H9 (cell line): ENCODE data around the gene CABCOCO1. TPM values are rescaled to one million over a fixed set of nuclear protein-coding genes. Genes with fewer than 3 reads are reported as not detected.

Experiments
- DNase-seq: peaks from one replicate; pipeline ENCODE4 v3.0.0-alpha.2; 2017
- H2AFZ ChIP-seq: one replicate; pipeline ENCODE4 v1.6.1; 2013; ENCODE audit warnings: mild to moderate bottlenecking, low read length, control low read depth, moderate library complexity
- H2AK5ac ChIP-seq: 2 replicates; pipeline ENCODE4 v1.6.1; 2013; ENCODE audit warnings: low read length, control low read depth, mixed read lengths; ENCODE audit not compliant: insufficient read length
- H2BK120ac ChIP-seq: one replicate; pipeline ENCODE4 v1.6.1; 2013; ENCODE audit warnings: low read depth, mild to moderate bottlenecking, low read length, control low read depth, inconsistent platforms; ENCODE audit not compliant: poor library complexity, severe bottlenecking
- H2BK12ac ChIP-seq: 2 replicates; pipeline ENCODE4 v1.6.1; 2013; ENCODE audit warnings: low read length, control low read depth, mixed read lengths, low read depth; ENCODE audit not compliant: insufficient read length
- H2BK15ac ChIP-seq: 2 replicates; pipeline ENCODE4 v1.6.1; 2013; ENCODE audit warnings: low read depth, low read length, control low read depth
- H2BK20ac ChIP-seq: one replicate; pipeline ENCODE4 v1.6.1; 2013; ENCODE audit warnings: low read depth, mild to moderate bottlenecking, low read length, control low read depth, inconsistent platforms; ENCODE audit not compliant: poor library complexity, severe bottlenecking
- H2BK5ac ChIP-seq: 2 replicates; pipeline ENCODE4 v1.6.1; 2013; ENCODE audit warnings: low read length, control low read depth, mixed read lengths; ENCODE audit not compliant: insufficient read length
- H3K14ac ChIP-seq: 2 replicates; pipeline ENCODE4 v1.6.1; 2013; ENCODE audit warnings: low read length, control low read depth; ENCODE audit not compliant: insufficient read depth
- H3K18ac ChIP-seq: 2 replicates; pipeline ENCODE4 v1.6.1; 2013; ENCODE audit warnings: low read depth, mild to moderate bottlenecking, mixed read lengths, low read length, control low read depth; ENCODE audit not compliant: insufficient read length
- H3K23ac ChIP-seq: 2 replicates; pipeline ENCODE4 v1.6.1; 2013; ENCODE audit warnings: low read length, control low read depth, mixed read lengths, low read depth; ENCODE audit not compliant: insufficient read length
- H3K23me2 ChIP-seq: 2 replicates; pipeline ENCODE4 v1.6.1; 2013; ENCODE audit warnings: low read depth, mild to moderate bottlenecking, mixed read lengths, low read length, control low read depth; ENCODE audit not compliant: insufficient read length, poor library complexity, severe bottlenecking
- H3K27ac ChIP-seq: 2 replicates; pipeline ENCODE4 v1.5.1; 2013; ENCODE audit warnings: low read length, control low read depth, mixed read lengths, low read depth; ENCODE audit not compliant: insufficient read length
- H3K27me3 ChIP-seq: 2 replicates; pipeline ENCODE4 v1.6.1; 2013; ENCODE audit warnings: low read length, control low read depth, inconsistent platforms; ENCODE audit not compliant: insufficient read depth
- H3K4ac ChIP-seq: 2 replicates; pipeline ENCODE4 v1.6.1; 2013; ENCODE audit warnings: low read depth, mild to moderate bottlenecking, control low read depth, inconsistent platforms, low read length, moderate library complexity
- H3K4me1 ChIP-seq: 2 replicates; pipeline ENCODE4 v1.6.1; 2013; ENCODE audit warnings: low read length, control low read depth, inconsistent platforms; ENCODE audit not compliant: insufficient read depth
- H3K4me2 ChIP-seq: 2 replicates; pipeline ENCODE4 v1.6.1; 2013; ENCODE audit warnings: low read length, control low read depth, mixed read lengths; ENCODE audit not compliant: insufficient read length, insufficient read depth
- H3K56ac ChIP-seq: 2 replicates; pipeline ENCODE4 v1.6.1; 2013; ENCODE audit warnings: low read depth, mild to moderate bottlenecking, mixed read lengths, low read length, control low read depth; ENCODE audit not compliant: insufficient read length
- H3K79me1 ChIP-seq: 2 replicates; pipeline ENCODE4 v1.6.1; 2013; ENCODE audit warnings: low read depth, mild to moderate bottlenecking, moderate library complexity, low read length, control low read depth, inconsistent platforms; ENCODE audit not compliant: insufficient read depth, poor library complexity, severe bottlenecking
- H3K79me2 ChIP-seq: 2 replicates; pipeline ENCODE4 v1.6.1; 2013; ENCODE audit warnings: low read length, control low read depth, inconsistent platforms; ENCODE audit not compliant: insufficient read depth
- H3K9ac ChIP-seq: 2 replicates; pipeline ENCODE4 v1.6.1; 2013; ENCODE audit warnings: low read length, control low read depth, mixed read lengths; ENCODE audit not compliant: insufficient read length; ENCODE audit errors: extremely low read depth
- H3K9me3 ChIP-seq: one replicate; pipeline ENCODE4 v1.6.1; 2013; ENCODE audit warnings: low read depth, low read length, inconsistent platforms; ENCODE audit not compliant: control insufficient read depth
- H3T11ph ChIP-seq: one replicate; pipeline ENCODE4 v1.6.1; 2013; ENCODE audit warnings: mild to moderate bottlenecking, low read length, control low read depth, inconsistent platforms
- H4K20me1 ChIP-seq: one replicate; pipeline ENCODE4 v1.6.1; 2013; ENCODE audit not compliant: control insufficient read depth, insufficient read length, insufficient read depth
- H4K5ac ChIP-seq: 2 replicates; pipeline ENCODE4 v1.6.1; 2013; ENCODE audit warnings: low read depth, mild to moderate bottlenecking, mixed read lengths, low read length, control low read depth; ENCODE audit not compliant: insufficient read length
- H4K8ac ChIP-seq: replicated peaks from 2 replicates; pipeline ENCODE4 v1.6.1; 2013; ENCODE audit warnings: low read length, control low read depth, mixed read lengths, low read depth; ENCODE audit not compliant: insufficient read length
- H4K91ac ChIP-seq: 2 replicates; pipeline ENCODE4 v1.6.1; 2013; ENCODE audit warnings: low read depth, mild to moderate bottlenecking, moderate library complexity, mixed read lengths, low read length, control low read depth; ENCODE audit not compliant: insufficient read length
- H3K27ac Mint-ChIP-seq, 3 experiments: 2 replicates in 2 of 3; 3 replicates in 1 of 3; pipeline ENCODE4 v1.8.0; 2020 to 2021; ENCODE audit warnings: mixed read lengths in 3 of 3, mild to moderate bottlenecking in 1 of 3, moderate library complexity in 1 of 3
- H3K27me3 Mint-ChIP-seq: 2 replicates; pipeline ENCODE4 v1.8.0; 2021; ENCODE audit warnings: low read depth, mild to moderate bottlenecking, moderate library complexity, mixed read lengths
- H3K36me3 Mint-ChIP-seq, 3 experiments: 2 replicates in 2 of 3; 3 replicates in 1 of 3; pipeline ENCODE4 v1.8.0; 2020 to 2021; ENCODE audit warnings: low read depth in 3 of 3, mixed read lengths in 3 of 3; ENCODE audit not compliant: insufficient read depth in 1 of 3
- H3K4me1 Mint-ChIP-seq, 2 experiments: 2 replicates each; pipeline ENCODE4 v1.8.0; 2020; ENCODE audit warnings: mixed read lengths in 2 of 2
- H3K4me3 Mint-ChIP-seq, 2 experiments: 2 replicates in 1 of 2; 3 replicates in 1 of 2; pipeline ENCODE4 v1.8.0; 2020 to 2021; ENCODE audit warnings: mild to moderate bottlenecking in 2 of 2, mixed read lengths in 2 of 2, moderate library complexity in 1 of 2
- H3K9me3 Mint-ChIP-seq, 2 experiments: 2 replicates in 1 of 2; 3 replicates in 1 of 2; pipeline ENCODE4 v1.8.0; 2020; ENCODE audit warnings: mild to moderate bottlenecking in 2 of 2, mixed read lengths in 2 of 2, moderate library complexity in 1 of 2
- WGBS: extraction: QIAGEN DNeasy Blood & Tissue Kit; methylation state at CpG from one replicate; pipeline ENCODE4 v1.1.7; 2013; ENCODE audit warnings: missing lambda C conversion rate, low lambda C conversion rate, mixed read lengths; ENCODE audit not compliant: insufficient read length; ENCODE audit errors: extremely low coverage; 5-methylcytosine and 5-hydroxymethylcytosine counted together
- total RNA-seq: library from RNA; stranded (reverse); gene quantifications from 2 replicates; pipeline ENCODE4 v1.2.1, GENCODE V29; 2021
- TF ChIP-seq, protein P1 (sequence below): fragments of 200-600 bp; sonication (generic); conservative IDR thresholded peaks from 3 replicates; pipeline ENCODE4 v1.8.0; 2021; ENCODE audit warnings: antibody characterized with exemption, mild to moderate bottlenecking

Gene CABCOCO1
- total RNA-seq, 1 experiment from 2014 or later, result not detected

DNA sequence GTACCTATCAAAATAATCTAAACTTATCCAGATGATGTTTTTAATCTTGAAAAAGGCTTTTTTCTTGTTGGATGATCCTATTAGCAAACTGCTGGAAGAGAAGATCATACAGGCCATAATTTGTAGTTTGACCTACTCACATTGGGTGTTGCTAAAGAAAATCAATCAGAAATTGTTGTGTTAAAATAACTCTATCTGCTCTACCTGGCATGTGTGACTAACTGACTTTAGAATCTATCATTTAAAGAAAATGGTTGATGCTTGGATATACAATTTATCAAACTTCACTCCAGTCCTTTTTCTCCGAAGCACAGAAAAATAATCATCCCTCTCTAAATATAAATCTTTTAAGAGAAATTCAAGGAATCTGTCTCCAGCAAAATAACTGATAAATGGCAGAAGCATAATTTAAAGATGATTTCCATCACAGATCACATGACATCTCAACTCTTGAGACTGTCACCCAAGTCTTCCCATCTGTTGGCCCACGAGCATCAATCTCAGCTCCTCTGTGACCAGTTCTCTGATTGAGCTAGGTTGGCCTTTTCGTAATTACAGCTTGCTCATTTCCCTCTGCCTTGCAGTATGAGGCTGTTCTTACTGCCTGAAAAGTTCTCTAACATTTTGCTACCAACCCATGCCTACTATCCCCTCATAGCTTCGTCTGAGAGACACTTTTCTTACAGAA is 36.4 kb downstream of the CABCOCO1 start:
- no peak overlapping the region for H2BK120ac ChIP-seq
- TF ChIP-seq, protein P1, sequence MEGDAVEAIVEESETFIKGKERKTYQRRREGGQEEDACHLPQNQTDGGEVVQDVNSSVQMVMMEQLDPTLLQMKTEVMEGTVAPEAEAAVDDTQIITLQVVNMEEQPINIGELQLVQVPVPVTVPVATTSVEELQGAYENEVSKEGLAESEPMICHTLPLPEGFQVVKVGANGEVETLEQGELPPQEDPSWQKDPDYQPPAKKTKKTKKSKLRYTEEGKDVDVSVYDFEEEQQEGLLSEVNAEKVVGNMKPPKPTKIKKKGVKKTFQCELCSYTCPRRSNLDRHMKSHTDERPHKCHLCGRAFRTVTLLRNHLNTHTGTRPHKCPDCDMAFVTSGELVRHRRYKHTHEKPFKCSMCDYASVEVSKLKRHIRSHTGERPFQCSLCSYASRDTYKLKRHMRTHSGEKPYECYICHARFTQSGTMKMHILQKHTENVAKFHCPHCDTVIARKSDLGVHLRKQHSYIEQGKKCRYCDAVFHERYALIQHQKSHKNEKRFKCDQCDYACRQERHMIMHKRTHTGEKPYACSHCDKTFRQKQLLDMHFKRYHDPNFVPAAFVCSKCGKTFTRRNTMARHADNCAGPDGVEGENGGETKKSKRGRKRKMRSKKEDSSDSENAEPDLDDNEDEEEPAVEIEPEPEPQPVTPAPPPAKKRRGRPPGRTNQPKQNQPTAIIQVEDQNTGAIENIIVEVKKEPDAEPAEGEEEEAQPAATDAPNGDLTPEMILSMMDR, result no peak
- H3K4me1 ChIP-seq, result no peaks in the 10 kb centered on the region
- no peaks in the 10 kb centered on the region for H3K9me3 ChIP-seq
- no peak overlapping the region for H2BK15ac ChIP-seq
- Mint-ChIP-seq H3K36me3 (no peaks in the 10 kb centered on the region), H3K4me3 (no peak overlapping the region), H3K27ac (no peak overlapping the region; a peak in 1 of 7 replicates), H3K4me1 (no peaks in the 10 kb centered on the region), H3K27me3 (no peaks in the 10 kb centered on the region), H3K9me3 (no peaks in the 10 kb centered on the region)
- no peaks in the 10 kb centered on the region for H3K27me3 ChIP-seq
- H4K5ac ChIP-seq, result no peak overlapping the region
- no peak overlapping the region for H4K8ac ChIP-seq
- no peak overlapping the region for H3K56ac ChIP-seq
- no peaks in the 10 kb centered on the region for H3K23me2 ChIP-seq
- no peak overlapping the region for H3K23ac ChIP-seq
- no peak overlapping the region for H3K4ac ChIP-seq
- H2BK12ac ChIP-seq, result no peak overlapping the region
- no peaks in the 10 kb centered on the region for H3K79me2 ChIP-seq
- no peak overlapping the region for H4K91ac ChIP-seq
- H2BK5ac ChIP-seq, result no peak overlapping the region
- H3K9ac ChIP-seq, result no peak overlapping the region
- H3K14ac ChIP-seq, result no peak overlapping the region
- no CpG with 5 or more reads among the region's 4 CpGs for WGBS
- no peak overlapping the region for H3T11ph ChIP-seq
- no peak overlapping the region for H2AFZ ChIP-seq
- H3K18ac ChIP-seq, result no peak overlapping the region
- H2BK20ac ChIP-seq, result no peak overlapping the region
- no peak overlapping the region for H3K27ac ChIP-seq
- no peak for DNase-seq
- H3K79me1 ChIP-seq, result no peaks in the 10 kb centered on the region
- no peak overlapping the region for H2AK5ac ChIP-seq
- no peak overlapping the region for H3K4me2 ChIP-seq
- no peaks in the 10 kb centered on the region for H4K20me1 ChIP-seq
